GM12875 (cell line): Measurements from ENCODE around the gene TMEM154.

Source experiments
- H3K4me3 ChIP-seq: one replicate; pipeline ENCODE4 v1.5.1; 2011; ENCODE audit warnings: low read depth, low read length, control low read depth
- CTCF ChIP-seq: IDR thresholded peaks from 2 replicates; pipeline ENCODE4 v1.5.1; 2011; ENCODE audit warnings: low read depth, mild to moderate bottlenecking, control low read depth, inconsistent platforms, low read length, moderate library complexity, borderline replicate concordance; ENCODE audit not compliant: insufficient read depth

The TMEM154 gene

GRCh38 chr4:152678841-152679240 is 956 bp downstream of the TMEM154 start:
- H3K4me3 ChIP-seq, result peak overlapping the region; percentile 37

GRCh38 chr4:152677117-152677516 is 2.7 kb downstream of the TMEM154 start:
- no peak overlapping the region for H3K4me3 ChIP-seq
- TF ChIP-seq CTCF, result no peak

More at GRCh38 chr4:152678841-152679240, 956 bp downstream of the TMEM154 start:
- no peak for TF ChIP-seq CTCF

GRCh38 chr4:152676052-152676854 is 3.5 kb downstream of the TMEM154 start:
- H3K4me3 ChIP-seq, result no peak overlapping the region
- no peak for TF ChIP-seq CTCF

GRCh38 chr4:152674359-152674758 is 5.4 kb downstream of the TMEM154 start:
- H3K4me3 ChIP-seq, result no peak overlapping the region
- TF ChIP-seq CTCF, result no peak

- H3K4me3 ChIP-seq, result no peak overlapping the region
- no peak for TF ChIP-seq CTCF
These were observed 6.3 kb downstream of the TMEM154 start for GRCh38 chr4:152673489-152673888.

- no peak overlapping the region for H3K4me3 ChIP-seq
- no peak for TF ChIP-seq CTCF
These were observed 7.3 kb downstream of the TMEM154 start for GRCh38 chr4:152672206-152673092.
